GM23338 (cell line): ENCODE measurements around the gene EHD1. TPM values are rescaled to one million over a fixed set of nuclear protein-coding genes. Genes with fewer than 3 reads are reported as not detected.

Experiments used
- ATAC-seq: fragments of 200-7000 bp; cut with Tn5 transposase; 3 replicates; pipeline ENCODE4 v1.9.1; 2020
- DNase-seq: peaks from one replicate; pipeline ENCODE4 v3.0.0-alpha.2; 2015; ENCODE audit warnings: low spot score
- H2AFZ ChIP-seq: fragments of 200-600 bp; sonication (generic); 2 replicates; pipeline ENCODE4 v1.8.0; 2016; ENCODE audit warnings: antibody characterized with exemption, mild to moderate bottlenecking, moderate library complexity
- H3F3A ChIP-seq: fragments of 200-600 bp; sonication (generic); replicated peaks from 2 replicates; pipeline ENCODE4 v1.8.0; 2017; ENCODE audit warnings: antibody characterized with exemption, mixed run types, low read depth
- H3K27ac ChIP-seq: fragments of 200-600 bp; sonication (generic); 2 replicates; pipeline ENCODE4 v1.6.1; 2016; ENCODE audit warnings: low read depth
- H3K27me3 ChIP-seq: fragments of 200-600 bp; sonication (generic); 2 replicates; pipeline ENCODE4 v1.8.0; 2016; ENCODE audit warnings: mild to moderate bottlenecking, mixed run types, moderate library complexity; ENCODE audit not compliant: insufficient read depth
- H3K36me3 ChIP-seq: fragments of 200-600 bp; sonication (generic); 2 replicates; pipeline ENCODE4 v1.8.0; 2016; ENCODE audit warnings: mild to moderate bottlenecking; ENCODE audit not compliant: insufficient read depth
- H3K4me1 ChIP-seq: fragments of 200-600 bp; sonication (generic); 2 replicates; pipeline ENCODE4 v1.8.0; 2016; ENCODE audit warnings: mild to moderate bottlenecking, moderate library complexity; ENCODE audit not compliant: insufficient read depth
- H3K4me2 ChIP-seq: fragments of 200-600 bp; sonication (generic); 2 replicates; pipeline ENCODE4 v1.7.1; 2017; ENCODE audit warnings: mixed run types
- H3K4me3 ChIP-seq: fragments of 200-600 bp; sonication (generic); 2 replicates; pipeline ENCODE4 v1.6.1; 2016; ENCODE audit warnings: mixed run types
- H3K79me2 ChIP-seq: fragments of 200-600 bp; sonication (generic); replicated peaks from 2 replicates; pipeline ENCODE4 v1.8.0; 2017; ENCODE audit warnings: mild to moderate bottlenecking; ENCODE audit not compliant: insufficient read depth
- H3K9me2 ChIP-seq: fragments of 200-600 bp; sonication (generic); 2 replicates; pipeline ENCODE4 v1.8.0; 2017; ENCODE audit not compliant: insufficient read depth
- H4K20me1 ChIP-seq: fragments of 200-600 bp; sonication (generic); replicated peaks from 2 replicates; pipeline ENCODE4 v1.8.0; 2017; ENCODE audit warnings: mild to moderate bottlenecking; ENCODE audit not compliant: insufficient read depth
- H3K27ac Mint-ChIP-seq: 2 replicates; pipeline ENCODE4 v1.8.0; 2020; ENCODE audit warnings: inconsistent platforms, mild to moderate bottlenecking, moderate library complexity, mixed read lengths
- H3K27me3 Mint-ChIP-seq: 3 replicates; pipeline ENCODE4 v1.8.0; 2022; ENCODE audit warnings: low read depth, mild to moderate bottlenecking, moderate library complexity, mixed read lengths, inconsistent platforms; ENCODE audit not compliant: insufficient read depth, poor library complexity
- H3K36me3 Mint-ChIP-seq: 3 replicates; pipeline ENCODE4 v1.8.0; 2021; ENCODE audit warnings: low read depth, mild to moderate bottlenecking, inconsistent platforms, moderate library complexity, mixed read lengths
- H3K4me1 Mint-ChIP-seq: 3 replicates; pipeline ENCODE4 v1.8.0; 2020; ENCODE audit warnings: mild to moderate bottlenecking, inconsistent platforms, mixed read lengths
- H3K4me3 Mint-ChIP-seq: 3 replicates; pipeline ENCODE4 v1.8.0; 2021; ENCODE audit warnings: moderate library complexity, mild to moderate bottlenecking, inconsistent platforms, mixed read lengths
- H3K9me3 Mint-ChIP-seq: 3 replicates; pipeline ENCODE4 v1.8.0; 2020; ENCODE audit warnings: moderate library complexity, mild to moderate bottlenecking, inconsistent platforms, mixed read lengths
- CREB1 ChIP-seq: fragments of 250-450 bp; sonication (Bioruptor Pico); IDR thresholded peaks from 2 replicates; pipeline ENCODE4 v1.5.0; 2020; ENCODE audit warnings: low read depth, mild to moderate bottlenecking, moderate library complexity
- ETS1 ChIP-seq: IDR thresholded peaks from 2 replicates; pipeline ENCODE4 v1.6.1; 2016; ENCODE audit warnings: antibody characterized with exemption
- EZH2 ChIP-seq: fragments of 200-600 bp; sonication (generic); IDR thresholded peaks from one replicate; pipeline ENCODE4 v1.8.0; 2017; ENCODE audit warnings: antibody characterized with exemption, mild to moderate bottlenecking, low read depth; ENCODE audit not compliant: unreplicated experiment
- EZH2phosphoT487 ChIP-seq: fragments of 200-600 bp; sonication (generic); IDR thresholded peaks from one replicate; pipeline ENCODE4 v1.8.1; 2018; ENCODE audit warnings: antibody characterized with exemption; ENCODE audit not compliant: unreplicated experiment
- JUNB ChIP-seq: IDR thresholded peaks from one replicate; pipeline ENCODE4 v1.6.1; 2016; ENCODE audit warnings: antibody characterized with exemption; ENCODE audit not compliant: unreplicated experiment
- NANOG ChIP-seq: IDR thresholded peaks from 2 replicates; pipeline ENCODE4 v1.6.1; 2016; ENCODE audit warnings: antibody characterized with exemption, borderline replicate concordance
- POLR2AphosphoS5 ChIP-seq: IDR thresholded peaks from 2 replicates; pipeline ENCODE4 v1.6.1; 2016; ENCODE audit warnings: antibody characterized with exemption, low read depth
- STAT1 ChIP-seq: IDR thresholded peaks from one replicate; pipeline ENCODE4 v1.6.1; 2016; ENCODE audit warnings: antibody characterized with exemption; ENCODE audit not compliant: unreplicated experiment
- ZNF114 ChIP-seq: fragments of 250-450 bp; sonication (Bioruptor Pico); IDR thresholded peaks from 2 replicates; pipeline ENCODE4 v1.5.0; 2020; ENCODE audit warnings: mild to moderate bottlenecking, moderate library complexity
- ZNF331 ChIP-seq: fragments of 250-450 bp; sonication (Bioruptor Pico); IDR thresholded peaks from 2 replicates; pipeline ENCODE4 v1.5.0; 2020; ENCODE audit warnings: low read depth, mild to moderate bottlenecking, moderate library complexity
- polyA plus RNA-seq: library from polyadenylated mRNA; unstranded; fragments of >200 nt; fragmentation: Nextera tagmentation; extraction: Ambion mirVana; gene quantifications from 2 replicates; pipeline ENCODE4 v1.2.1, GENCODE V29; 2016
- total RNA-seq: library from RNA; depleted of rRNA; stranded (reverse); fragments of >200 nt; shearing (Covaris generic); gene quantifications from 2 replicates; pipeline ENCODE4 v1.2.3, GENCODE V29; 2014
- TF ChIP-seq, protein P1 (sequence below): IDR thresholded peaks from one replicate; pipeline ENCODE4 v1.6.1; 2018; ENCODE audit warnings: antibody characterized with exemption; ENCODE audit not compliant: unreplicated experiment
- TF ChIP-seq, protein P2 (sequence below): fragments of 250-450 bp; sonication (Bioruptor Pico); IDR thresholded peaks from 2 replicates; pipeline ENCODE4 v1.5.0; 2020; ENCODE audit warnings: mild to moderate bottlenecking, moderate library complexity

The EHD1 gene
- total and polyA plus RNA-seq, 2 experiments from 2014 or later = 16.7 to 69.7 TPM

- TF ChIP-seq ETS1 (no peak), POLR2AphosphoS5 (no peak)
Measured at GRCh38 chr11:64814712-64815187, 63.7 kb downstream of the EHD1 start (continued).

DNA sequence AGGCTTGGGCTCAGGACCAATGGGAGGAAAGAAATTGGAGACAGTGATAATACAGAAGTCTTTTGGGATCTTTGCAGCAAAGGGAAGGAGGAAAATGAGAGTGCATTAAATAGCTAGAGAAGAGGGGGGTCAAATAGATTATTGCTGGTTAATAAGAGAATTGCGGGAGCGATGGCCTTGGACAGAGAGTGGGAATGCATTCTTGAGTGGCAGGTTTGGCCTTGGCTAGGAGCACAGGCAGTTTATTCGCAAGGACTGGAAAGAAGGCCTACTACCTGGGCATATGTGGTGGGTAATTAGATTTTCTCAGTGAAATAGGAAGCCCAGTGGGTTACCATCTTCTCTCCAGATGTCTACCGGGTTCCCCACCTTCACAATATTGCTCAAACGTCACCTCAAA lies 64.6 kb downstream of the EHD1 start:
- H3K4me2 ChIP-seq = no peak overlapping the region
- no peak overlapping the region for H3K27ac ChIP-seq
- H4K20me1 ChIP-seq = 0 out of 2 replicates have a peak, but pooled peaks cover 4% of the 10 kb centered on the region
- no peak for DNase-seq
- no peaks in the 10 kb centered on the region for H3K9me2 ChIP-seq
- peaks cover 12% of the 10 kb centered on the region for H3K27me3 Mint-ChIP-seq
- H3K79me2 ChIP-seq = peaks cover 6% of the 10 kb centered on the region; the same call in 1 of the 2 replicates
- H3K9me3 Mint-ChIP-seq = no peaks in the 10 kb centered on the region; the same call in 2 of the 3 replicates
- no peak overlapping the region for H3K4me3 ChIP-seq
- no peaks in the 10 kb centered on the region for H3K36me3 ChIP-seq
- ATAC-seq = no peak
- peaks cover 5% of the 10 kb centered on the region; the same call in 1 of the 2 replicates for H3K4me1 ChIP-seq
- peaks cover 4% of the 10 kb centered on the region; the same call in 1 of the 2 replicates for H3F3A ChIP-seq
- H3K4me1 Mint-ChIP-seq = peaks cover 7% of the 10 kb centered on the region
- H3K27me3 ChIP-seq = no peaks in the 10 kb centered on the region
- no peak overlapping the region for H3K27ac Mint-ChIP-seq
- H3K4me3 Mint-ChIP-seq = no peak overlapping the region
- H3K36me3 Mint-ChIP-seq = no peaks in the 10 kb centered on the region
- H2AFZ ChIP-seq = no peak overlapping the region
- TF ChIP-seq, protein P1, sequence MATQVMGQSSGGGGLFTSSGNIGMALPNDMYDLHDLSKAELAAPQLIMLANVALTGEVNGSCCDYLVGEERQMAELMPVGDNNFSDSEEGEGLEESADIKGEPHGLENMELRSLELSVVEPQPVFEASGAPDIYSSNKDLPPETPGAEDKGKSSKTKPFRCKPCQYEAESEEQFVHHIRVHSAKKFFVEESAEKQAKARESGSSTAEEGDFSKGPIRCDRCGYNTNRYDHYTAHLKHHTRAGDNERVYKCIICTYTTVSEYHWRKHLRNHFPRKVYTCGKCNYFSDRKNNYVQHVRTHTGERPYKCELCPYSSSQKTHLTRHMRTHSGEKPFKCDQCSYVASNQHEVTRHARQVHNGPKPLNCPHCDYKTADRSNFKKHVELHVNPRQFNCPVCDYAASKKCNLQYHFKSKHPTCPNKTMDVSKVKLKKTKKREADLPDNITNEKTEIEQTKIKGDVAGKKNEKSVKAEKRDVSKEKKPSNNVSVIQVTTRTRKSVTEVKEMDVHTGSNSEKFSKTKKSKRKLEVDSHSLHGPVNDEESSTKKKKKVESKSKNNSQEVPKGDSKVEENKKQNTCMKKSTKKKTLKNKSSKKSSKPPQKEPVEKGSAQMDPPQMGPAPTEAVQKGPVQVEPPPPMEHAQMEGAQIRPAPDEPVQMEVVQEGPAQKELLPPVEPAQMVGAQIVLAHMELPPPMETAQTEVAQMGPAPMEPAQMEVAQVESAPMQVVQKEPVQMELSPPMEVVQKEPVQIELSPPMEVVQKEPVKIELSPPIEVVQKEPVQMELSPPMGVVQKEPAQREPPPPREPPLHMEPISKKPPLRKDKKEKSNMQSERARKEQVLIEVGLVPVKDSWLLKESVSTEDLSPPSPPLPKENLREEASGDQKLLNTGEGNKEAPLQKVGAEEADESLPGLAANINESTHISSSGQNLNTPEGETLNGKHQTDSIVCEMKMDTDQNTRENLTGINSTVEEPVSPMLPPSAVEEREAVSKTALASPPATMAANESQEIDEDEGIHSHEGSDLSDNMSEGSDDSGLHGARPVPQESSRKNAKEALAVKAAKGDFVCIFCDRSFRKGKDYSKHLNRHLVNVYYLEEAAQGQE = no peak
- TF ChIP-seq EZH2phosphoT487 (no peak), STAT1 (no peak), JUNB (no peak), ZNF114 (CRISPR knock-in tag) (no peak), CREB1 (no peak), NANOG (no peak), ETS1 (no peak), EZH2 (no peak), ZNF331 (no peak), POLR2AphosphoS5 (no peak)
- TF ChIP-seq, protein P2, sequence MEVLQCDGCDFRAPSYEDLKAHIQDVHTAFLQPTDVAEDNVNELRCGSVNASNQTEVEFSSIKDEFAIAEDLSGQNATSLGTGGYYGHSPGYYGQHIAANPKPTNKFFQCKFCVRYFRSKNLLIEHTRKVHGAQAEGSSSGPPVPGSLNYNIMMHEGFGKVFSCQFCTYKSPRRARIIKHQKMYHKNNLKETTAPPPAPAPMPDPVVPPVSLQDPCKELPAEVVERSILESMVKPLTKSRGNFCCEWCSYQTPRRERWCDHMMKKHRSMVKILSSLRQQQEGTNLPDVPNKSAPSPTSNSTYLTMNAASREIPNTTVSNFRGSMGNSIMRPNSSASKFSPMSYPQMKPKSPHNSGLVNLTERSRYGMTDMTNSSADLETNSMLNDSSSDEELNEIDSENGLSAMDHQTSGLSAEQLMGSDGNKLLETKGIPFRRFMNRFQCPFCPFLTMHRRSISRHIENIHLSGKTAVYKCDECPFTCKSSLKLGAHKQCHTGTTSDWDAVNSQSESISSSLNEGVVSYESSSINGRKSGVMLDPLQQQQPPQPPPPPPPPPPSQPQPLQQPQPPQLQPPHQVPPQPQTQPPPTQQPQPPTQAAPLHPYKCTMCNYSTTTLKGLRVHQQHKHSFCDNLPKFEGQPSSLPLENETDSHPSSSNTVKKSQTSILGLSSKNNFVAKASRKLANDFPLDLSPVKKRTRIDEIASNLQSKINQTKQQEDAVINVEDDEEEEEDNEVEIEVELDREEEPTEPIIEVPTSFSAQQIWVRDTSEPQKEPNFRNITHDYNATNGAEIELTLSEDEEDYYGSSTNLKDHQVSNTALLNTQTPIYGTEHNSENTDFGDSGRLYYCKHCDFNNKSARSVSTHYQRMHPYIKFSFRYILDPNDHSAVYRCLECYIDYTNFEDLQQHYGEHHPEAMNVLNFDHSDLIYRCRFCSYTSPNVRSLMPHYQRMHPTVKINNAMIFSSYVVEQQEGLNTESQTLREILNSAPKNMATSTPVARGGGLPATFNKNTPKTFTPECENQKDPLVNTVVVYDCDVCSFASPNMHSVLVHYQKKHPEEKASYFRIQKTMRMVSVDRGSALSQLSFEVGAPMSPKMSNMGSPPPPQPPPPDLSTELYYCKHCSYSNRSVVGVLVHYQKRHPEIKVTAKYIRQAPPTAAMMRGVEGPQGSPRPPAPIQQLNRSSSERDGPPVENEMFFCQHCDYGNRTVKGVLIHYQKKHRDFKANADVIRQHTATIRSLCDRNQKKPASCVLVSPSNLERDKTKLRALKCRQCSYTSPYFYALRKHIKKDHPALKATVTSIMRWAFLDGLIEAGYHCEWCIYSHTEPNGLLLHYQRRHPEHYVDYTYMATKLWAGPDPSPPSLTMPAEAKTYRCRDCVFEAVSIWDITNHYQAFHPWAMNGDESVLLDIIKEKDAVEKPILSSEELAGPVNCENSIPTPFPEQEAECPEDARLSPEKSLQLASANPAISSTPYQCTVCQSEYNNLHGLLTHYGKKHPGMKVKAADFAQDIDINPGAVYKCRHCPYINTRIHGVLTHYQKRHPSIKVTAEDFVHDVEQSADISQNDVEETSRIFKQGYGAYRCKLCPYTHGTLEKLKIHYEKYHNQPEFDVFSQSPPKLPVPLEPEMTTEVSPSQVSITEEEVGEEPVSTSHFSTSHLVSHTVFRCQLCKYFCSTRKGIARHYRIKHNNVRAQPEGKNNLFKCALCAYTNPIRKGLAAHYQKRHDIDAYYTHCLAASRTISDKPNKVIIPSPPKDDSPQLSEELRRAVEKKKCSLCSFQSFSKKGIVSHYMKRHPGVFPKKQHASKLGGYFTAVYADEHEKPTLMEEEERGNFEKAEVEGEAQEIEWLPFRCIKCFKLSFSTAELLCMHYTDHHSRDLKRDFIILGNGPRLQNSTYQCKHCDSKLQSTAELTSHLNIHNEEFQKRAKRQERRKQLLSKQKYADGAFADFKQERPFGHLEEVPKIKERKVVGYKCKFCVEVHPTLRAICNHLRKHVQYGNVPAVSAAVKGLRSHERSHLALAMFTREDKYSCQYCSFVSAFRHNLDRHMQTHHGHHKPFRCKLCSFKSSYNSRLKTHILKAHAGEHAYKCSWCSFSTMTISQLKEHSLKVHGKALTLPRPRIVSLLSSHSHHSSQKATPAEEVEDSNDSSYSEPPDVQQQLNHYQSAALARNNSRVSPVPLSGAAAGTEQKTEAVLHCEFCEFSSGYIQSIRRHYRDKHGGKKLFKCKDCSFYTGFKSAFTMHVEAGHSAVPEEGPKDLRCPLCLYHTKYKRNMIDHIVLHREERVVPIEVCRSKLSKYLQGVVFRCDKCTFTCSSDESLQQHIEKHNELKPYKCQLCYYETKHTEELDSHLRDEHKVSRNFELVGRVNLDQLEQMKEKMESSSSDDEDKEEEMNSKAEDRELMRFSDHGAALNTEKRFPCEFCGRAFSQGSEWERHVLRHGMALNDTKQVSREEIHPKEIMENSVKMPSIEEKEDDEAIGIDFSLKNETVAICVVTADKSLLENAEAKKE (CRISPR knock-in tag) = no peak
